ENCODE data around the gene FAM131B. TPM values are rescaled to one million over a fixed set of nuclear protein-coding genes. Genes with fewer than 3 reads are reported as not detected.

The FAM131B gene
- total and polyA plus RNA-seq, 11 donors = 0.15 to 0.79 (median 0.40) TPM

DNA sequence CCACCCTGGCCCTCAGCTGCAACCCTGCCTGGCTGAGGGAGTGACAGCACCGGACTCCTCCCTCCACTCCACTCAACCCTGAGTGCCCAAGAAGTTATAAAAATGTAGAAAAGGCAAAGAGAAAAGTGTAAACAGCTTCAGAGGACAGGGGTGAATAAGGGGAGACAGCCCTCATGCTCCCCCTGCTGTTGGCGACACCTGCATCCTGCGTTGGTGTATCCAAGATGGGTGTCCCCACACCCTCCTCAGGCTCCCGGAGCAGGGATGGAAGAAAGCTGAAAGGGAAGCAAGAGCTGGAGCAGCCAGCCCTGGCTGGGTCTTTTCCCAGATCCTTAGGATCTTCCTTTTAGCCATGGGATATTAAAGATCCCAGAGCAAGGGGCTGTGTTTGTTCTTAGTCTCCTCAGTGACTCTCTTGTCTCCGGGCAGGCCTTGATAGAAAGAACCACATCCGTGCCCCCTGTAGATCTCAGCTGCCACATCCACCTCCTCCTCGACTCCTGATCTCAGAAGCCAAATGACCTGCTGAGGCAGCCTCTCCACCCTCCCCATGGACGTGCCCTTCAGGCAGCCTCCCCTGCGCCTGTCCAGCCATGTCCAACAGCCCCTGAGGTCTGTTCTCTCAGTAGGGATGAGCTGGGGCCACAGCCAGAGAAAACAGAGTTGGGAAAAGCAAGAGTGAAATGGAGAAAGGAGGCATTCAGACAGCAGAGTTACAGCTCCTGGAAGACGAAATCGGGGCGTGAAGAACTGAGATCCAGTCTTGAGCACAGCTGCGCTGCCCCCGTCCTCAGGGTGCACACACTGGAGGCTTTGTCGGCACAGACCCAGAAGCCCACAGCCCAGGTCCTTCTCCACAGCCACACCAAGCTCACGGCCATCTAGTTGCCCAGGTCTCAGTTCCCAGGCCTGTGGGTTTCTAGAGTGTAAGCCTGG, 6.8 kb downstream of the FAM131B start:
- Histone ChIP-seq H3K4me3 (no peak overlapping the region), H3K27me3 (peaks cover 0 to 20% (median under 1%) of the 10 kb centered on the region in 9 donors), H3K9me3 (no peaks in the 10 kb centered on the region), H3K27ac (no peak overlapping the region), H3K36me3 (no peaks in the 10 kb centered on the region), H3K4me1 (no peaks in the 10 kb centered on the region)
- intact Hi-C loops (cut with DNase I) = loop anchor here in 1 of 10 donors (5.0 kb wide), 1 partner anchor 33 kb away; no protein-coding TSS in a partner anchor
- no peak for TF ChIP-seq POLR2A (IDR thresholded peaks at IDR 0.05)
- TF ChIP-seq, protein P1, sequence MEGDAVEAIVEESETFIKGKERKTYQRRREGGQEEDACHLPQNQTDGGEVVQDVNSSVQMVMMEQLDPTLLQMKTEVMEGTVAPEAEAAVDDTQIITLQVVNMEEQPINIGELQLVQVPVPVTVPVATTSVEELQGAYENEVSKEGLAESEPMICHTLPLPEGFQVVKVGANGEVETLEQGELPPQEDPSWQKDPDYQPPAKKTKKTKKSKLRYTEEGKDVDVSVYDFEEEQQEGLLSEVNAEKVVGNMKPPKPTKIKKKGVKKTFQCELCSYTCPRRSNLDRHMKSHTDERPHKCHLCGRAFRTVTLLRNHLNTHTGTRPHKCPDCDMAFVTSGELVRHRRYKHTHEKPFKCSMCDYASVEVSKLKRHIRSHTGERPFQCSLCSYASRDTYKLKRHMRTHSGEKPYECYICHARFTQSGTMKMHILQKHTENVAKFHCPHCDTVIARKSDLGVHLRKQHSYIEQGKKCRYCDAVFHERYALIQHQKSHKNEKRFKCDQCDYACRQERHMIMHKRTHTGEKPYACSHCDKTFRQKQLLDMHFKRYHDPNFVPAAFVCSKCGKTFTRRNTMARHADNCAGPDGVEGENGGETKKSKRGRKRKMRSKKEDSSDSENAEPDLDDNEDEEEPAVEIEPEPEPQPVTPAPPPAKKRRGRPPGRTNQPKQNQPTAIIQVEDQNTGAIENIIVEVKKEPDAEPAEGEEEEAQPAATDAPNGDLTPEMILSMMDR (IDR thresholded peaks at IDR 0.05) = no peak
- DNase-seq (no peak), ATAC-seq (no peak)
- 87 to 91% (median 88%) methylated on average over 16 of the region's 16 CpGs for WGBS, 4 donors

DNA sequence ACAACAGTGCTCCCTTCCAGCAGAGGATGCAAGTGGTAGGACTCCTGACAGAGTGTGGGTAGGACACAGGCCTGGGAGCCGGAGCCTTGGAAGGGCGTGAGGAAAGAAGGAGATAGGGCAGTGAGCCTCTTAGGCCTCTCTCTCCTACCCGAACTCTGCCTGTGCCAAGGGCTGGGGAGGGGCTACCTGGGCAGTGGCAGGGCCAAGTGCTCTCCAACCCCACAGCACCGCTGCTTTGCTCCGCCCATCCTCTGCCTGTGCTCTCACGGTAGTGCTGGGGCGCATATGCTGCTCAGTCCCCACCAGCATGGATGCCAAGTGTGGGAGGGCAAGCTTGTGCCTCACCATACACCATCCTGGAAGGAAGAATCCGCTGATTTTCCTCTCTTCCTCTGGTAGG, 7.5 kb downstream of the FAM131B start:
- Histone ChIP-seq H3K4me1 (no peaks in the 10 kb centered on the region), H3K9me3 (no peaks in the 10 kb centered on the region), H3K27ac (no peak overlapping the region), H3K36me3 (no peaks in the 10 kb centered on the region), H3K4me3 (no peak overlapping the region), H3K27me3 (peaks cover 0 to 12% (median 0%) of the 10 kb centered on the region in 9 donors)
- 79 to 86% (median 82%) methylated on average over 8 of the region's 8 CpGs for WGBS, 4 donors
- no peak for TF ChIP-seq POLR2A (IDR thresholded peaks at IDR 0.05)
- TF ChIP-seq, protein P1 (IDR thresholded peaks at IDR 0.05) = no peak
- ATAC-seq (no peak), DNase-seq (no peak)
- intact Hi-C loops (cut with DNase I) = loop anchor here in 1 of 10 donors (5.0 kb wide), 1 partner anchor 33 kb away; no protein-coding TSS in a partner anchor

DNA sequence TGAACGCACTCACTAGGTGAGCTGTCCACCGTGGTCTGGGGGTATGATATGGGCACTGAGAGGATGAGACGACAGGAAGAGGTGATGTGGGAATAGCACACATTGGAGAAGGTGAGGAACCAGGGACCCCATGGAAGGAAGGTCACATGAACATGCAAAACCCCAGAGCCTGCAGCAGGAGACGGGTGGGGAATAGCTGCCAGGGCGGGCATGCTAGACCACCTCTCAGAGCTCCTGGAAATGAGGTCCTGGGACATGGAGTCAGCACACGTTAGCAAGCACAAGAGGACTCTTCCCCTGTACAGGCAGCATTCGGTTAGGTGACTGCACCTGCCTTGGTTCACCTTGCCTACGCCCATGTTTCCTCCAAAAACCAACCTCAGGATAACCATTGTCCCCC, 8.1 kb downstream of the FAM131B start:
- no peak for DNase-seq
- intact Hi-C loops (cut with DNase I) = no loop called here
- Histone ChIP-seq H3K4me1 (no peaks in the 10 kb centered on the region), H3K36me3 (no peaks in the 10 kb centered on the region), H3K9me3 (no peaks in the 10 kb centered on the region), H3K27ac (no peak overlapping the region), H3K4me3 (no peak overlapping the region), H3K27me3 (peaks cover 0 to 6% (median 0%) of the 10 kb centered on the region in 9 donors)
- no peak for ATAC-seq
- no peak for TF ChIP-seq POLR2A (IDR thresholded peaks at IDR 0.05)
- TF ChIP-seq, protein P1 (IDR thresholded peaks at IDR 0.05) = no peak
- 90 to 96% (median 94%) methylated on average over 8 of the region's 8 CpGs for WGBS, 4 donors

DNA sequence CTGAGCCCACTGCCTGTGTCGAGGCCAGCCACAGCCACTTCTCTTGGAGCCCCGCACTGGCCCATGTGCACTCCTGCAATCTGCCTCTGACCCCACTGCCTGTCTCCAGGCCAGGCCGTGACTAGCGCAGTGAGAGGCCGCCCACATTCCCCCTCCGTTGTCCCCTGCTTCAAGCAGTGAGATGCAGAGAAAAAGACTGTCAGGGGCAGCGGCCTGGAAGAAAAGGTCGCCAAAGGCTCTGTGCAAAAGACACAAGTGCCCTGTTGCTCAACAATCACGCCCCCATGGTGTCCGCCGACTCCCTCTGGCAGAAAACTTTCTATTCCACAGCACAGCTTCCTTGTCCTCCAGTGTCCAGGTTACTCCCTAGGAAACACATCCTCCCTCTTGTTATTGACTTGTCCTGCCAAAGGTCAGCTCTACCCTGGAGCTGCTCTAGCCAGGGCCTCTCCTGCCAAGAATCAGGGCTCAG, 9.9 kb downstream of the FAM131B start:
- no peak for DNase-seq
- H3K4me3 ChIP-seq = no peak overlapping the region
- H3K4me1 ChIP-seq = no peaks in the 10 kb centered on the region
- TF ChIP-seq, protein P1 (IDR thresholded peaks at IDR 0.05) = no peak
- TF ChIP-seq POLR2A (IDR thresholded peaks at IDR 0.05) = no peak
- H3K9me3 ChIP-seq = no peaks in the 10 kb centered on the region
- no peak for ATAC-seq
- intact Hi-C loops (cut with DNase I) = no loop called here
- 70 to 76% (median 71%) methylated on average over 11 of the region's 11 CpGs for WGBS, 4 donors
- H3K27ac ChIP-seq = no peak overlapping the region
- no peaks in the 10 kb centered on the region for H3K36me3 ChIP-seq
- H3K27me3 ChIP-seq = peaks cover 0 to 6% (median 0%) of the 10 kb centered on the region in 9 donors

All from heart left ventricle (tissue), 16 donors.